ENCODE measurements around the gene MUC2.

GRCh38 chr11:1102221-1102971 lies 27.7 kb downstream of the MUC2 start:
- TF ChIP-seq CTCF (IDR thresholded peaks at IDR 0.05) (no peak), POLR2A (IDR thresholded peaks at IDR 0.05) (no peak), POLR2AphosphoS5 (IDR thresholded peaks at IDR 0.05) (no peak), EP300 (IDR thresholded peaks at IDR 0.05) (no peak)

Measured in stomach (tissue), 4 donors.